GM12873 (cell line): ENCODE results near the gene GEMIN7.

ENCODE experiments used
- CTCF ChIP-seq: IDR thresholded peaks from 2 replicates; pipeline ENCODE4 v1.5.1; 2012; ENCODE audit warnings: low read depth, mild to moderate bottlenecking, moderate library complexity, low read length, control low read depth; ENCODE audit not compliant: insufficient read depth; ENCODE audit errors: missing control alignments

GEMIN7 gene

DNA sequence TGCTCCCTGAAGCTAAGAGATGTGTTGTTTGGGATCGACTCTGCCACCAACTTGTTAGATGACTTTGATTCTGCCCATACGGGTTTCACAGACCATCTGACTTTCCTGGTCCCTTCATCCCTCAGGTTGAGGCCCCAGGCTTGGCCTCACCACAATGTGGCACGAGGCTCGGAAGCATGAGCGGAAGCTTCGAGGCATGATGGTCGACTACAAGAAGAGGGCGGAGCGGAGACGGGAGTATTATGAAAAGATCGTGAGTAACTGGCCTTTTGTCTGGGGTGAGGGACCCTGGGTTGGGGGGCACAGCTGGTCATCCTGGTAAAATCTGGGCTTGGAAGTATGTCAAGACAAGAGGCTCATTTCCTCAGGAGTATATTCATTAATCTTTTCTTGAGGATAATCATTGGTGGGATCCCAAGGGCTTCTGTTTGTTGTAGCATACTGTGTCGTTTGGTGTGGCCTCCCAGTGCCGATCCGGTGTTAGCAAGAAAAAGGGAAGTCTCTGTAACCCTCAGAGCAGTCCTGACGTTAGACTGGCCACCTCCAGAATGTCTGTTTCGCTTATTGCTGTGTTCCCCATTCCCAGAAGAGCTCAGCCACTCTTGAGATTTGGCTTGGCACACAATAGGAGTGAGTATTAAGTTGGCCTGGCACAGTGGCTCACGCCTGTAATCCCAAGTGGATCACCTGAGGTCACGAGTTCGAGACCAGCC, 38.8 kb upstream of the GEMIN7 start:
- TF ChIP-seq CTCF: no peak

GRCh38 chr19:45041125-45041524, 37.9 kb upstream of the GEMIN7 start:
- no peak for TF ChIP-seq CTCF

GRCh38 chr19:45045671-45046353, 33.2 kb upstream of the GEMIN7 start:
- no peak for TF ChIP-seq CTCF

GRCh38 chr19:45046355-45046754, 32.7 kb upstream of the GEMIN7 start:
- no peak for TF ChIP-seq CTCF

GRCh38 chr19:45047188-45047797, 31.8 kb upstream of the GEMIN7 start:
- TF ChIP-seq CTCF: no peak

DNA sequence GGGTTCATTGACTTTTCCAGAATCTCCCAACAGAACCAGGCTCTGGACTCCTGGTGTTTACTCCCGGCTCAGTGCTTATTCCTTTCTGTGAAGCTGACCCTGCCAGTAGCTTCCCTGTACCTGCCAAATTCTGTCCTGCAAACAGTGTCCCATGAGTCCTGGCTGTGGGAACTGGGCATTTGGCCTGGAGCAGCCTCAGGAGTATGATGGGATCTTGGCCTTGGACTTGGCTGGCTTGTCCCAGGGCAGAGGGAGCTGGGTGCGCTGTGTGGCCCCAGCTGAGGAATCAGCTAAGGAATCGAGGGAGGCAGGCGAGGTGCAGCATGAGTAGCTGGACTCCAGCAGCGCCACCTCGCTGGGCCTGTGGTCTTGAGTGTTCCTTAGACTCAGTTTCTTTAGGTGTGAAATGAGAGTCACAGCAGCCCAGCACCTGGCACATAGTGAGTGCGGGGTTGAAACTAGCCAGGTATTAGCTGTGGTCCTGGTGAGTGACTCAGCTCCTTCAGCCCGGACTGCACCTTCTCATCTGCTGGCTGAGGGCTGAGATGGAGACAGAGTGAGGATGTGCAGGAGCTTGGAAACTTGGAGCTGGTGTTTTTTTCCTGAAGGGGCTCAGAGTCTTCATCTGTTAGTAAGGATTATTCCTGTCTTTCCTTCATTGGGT, 29.9 kb upstream of the GEMIN7 start:
- no peak for TF ChIP-seq CTCF

GRCh38 chr19:45050036-45050435, 29.0 kb upstream of the GEMIN7 start:
- no peak for TF ChIP-seq CTCF
